Liver (tissue), 9 donors: Measurements from ENCODE around the gene RAB13. TPM values are rescaled to one million over a fixed set of nuclear protein-coding genes. Genes with fewer than 3 reads are reported as not detected.

Source experiments
- DNase-seq: peaks from one replicate; pipeline ENCODE4 v3.0.0-alpha.2; 2017; ENCODE audit warnings: low spot score
- H3K27ac ChIP-seq, 2 donors: one replicate each; pipeline ENCODE4 v1.7.0; 2013; ENCODE audit warnings: inconsistent platforms in 2 of 2, low read length in 2 of 2, control low read depth in 1 of 2, low read depth in 1 of 2, mild to moderate bottlenecking in 1 of 2
- H3K27me3 ChIP-seq, 4 donors: one replicate each; pipeline versions ENCODE4 v1.6.1 to v1.7.0; 2013; ENCODE audit warnings: low read length in 3 of 4, inconsistent platforms in 1 of 4, mild to moderate bottlenecking in 1 of 4, moderate library complexity in 1 of 4; ENCODE audit not compliant: control insufficient read depth in 4 of 4, insufficient read depth in 4 of 4
- H3K36me3 ChIP-seq, 4 donors: one replicate each; pipeline versions ENCODE4 v1.6.1 to v1.7.0; 2013; ENCODE audit warnings: low read length in 3 of 4, mild to moderate bottlenecking in 3 of 4, low read depth in 1 of 4, moderate library complexity in 1 of 4; ENCODE audit not compliant: control insufficient read depth in 4 of 4, insufficient read depth in 3 of 4
- H3K4me1 ChIP-seq, 4 donors: one replicate each; pipeline versions ENCODE4 v1.6.1 to v1.7.0; 2013; ENCODE audit warnings: low read length in 3 of 4, mild to moderate bottlenecking in 3 of 4, moderate library complexity in 1 of 4; ENCODE audit not compliant: control insufficient read depth in 4 of 4, insufficient read depth in 4 of 4
- H3K4me3 ChIP-seq, 3 donors: one replicate each; pipeline versions ENCODE4 v1.6.1 to v1.7.0; 2013; ENCODE audit warnings: low read length in 3 of 3, control low read depth in 1 of 3, low read depth in 1 of 3, mild to moderate bottlenecking in 1 of 3
- H3K9ac ChIP-seq, 2 donors: one replicate each; pipeline ENCODE4 v1.7.0; 2013; ENCODE audit warnings: low read length in 2 of 2, mild to moderate bottlenecking in 2 of 2, moderate library complexity in 2 of 2, control low read depth in 1 of 2, low read depth in 1 of 2
- H3K9me3 ChIP-seq, 4 donors: one replicate each; pipeline versions ENCODE4 v1.6.1 to v1.7.0; 2013; ENCODE audit warnings: low read length in 3 of 4; ENCODE audit not compliant: control insufficient read depth in 4 of 4
- ATF3 ChIP-seq: IDR thresholded peaks from 2 replicates; pipeline ENCODE4 v1.6.1; 2016; ENCODE audit warnings: antibody characterized with exemption
- CTCF ChIP-seq: fragments of 150-350 bp; IDR thresholded peaks from 2 replicates; pipeline ENCODE4 v1.5.1; 2017; ENCODE audit warnings: improper control_type of control experiment, low read depth, low read length; ENCODE audit not compliant: missing input control
- EGR1 ChIP-seq, 2 donors: IDR thresholded peaks; 2 replicates each; pipeline ENCODE4 v1.6.1; 2016 to 2018; ENCODE audit warnings: antibody characterized with exemption in 2 of 2, low read depth in 2 of 2
- FOXA1 ChIP-seq: IDR thresholded peaks from 2 replicates; pipeline ENCODE4 v1.6.1; 2016; ENCODE audit warnings: antibody characterized with exemption
- FOXA2 ChIP-seq: IDR thresholded peaks from 2 replicates; pipeline ENCODE4 v1.6.1; 2016; ENCODE audit warnings: antibody characterized with exemption
- GABPA ChIP-seq, 2 donors: IDR thresholded peaks in 1 of 2; conservative IDR thresholded peaks in 1 of 2; 2 replicates each; pipeline ENCODE4 v1.6.1; 2016; ENCODE audit warnings: antibody characterized with exemption in 2 of 2, mild to moderate bottlenecking in 1 of 2, moderate library complexity in 1 of 2
- HNF4G ChIP-seq: IDR thresholded peaks from 2 replicates; pipeline ENCODE4 v1.6.1; 2016; ENCODE audit warnings: antibody characterized with exemption
- JUND ChIP-seq, 2 donors: IDR thresholded peaks; 2 replicates each; pipeline ENCODE4 v1.6.1; 2016; ENCODE audit warnings: antibody characterized with exemption in 2 of 2
- MAX ChIP-seq: IDR thresholded peaks from 2 replicates; pipeline ENCODE4 v1.6.1; 2016; ENCODE audit warnings: antibody characterized with exemption
- NR2F2 ChIP-seq: IDR thresholded peaks from 2 replicates; pipeline ENCODE4 v1.6.1; 2016; ENCODE audit warnings: antibody characterized with exemption
- RAD21 ChIP-seq, 2 donors: IDR thresholded peaks; 2 replicates each; pipeline ENCODE4 v1.6.1; 2016; ENCODE audit warnings: antibody characterized with exemption in 2 of 2, mild to moderate bottlenecking in 2 of 2
- REST ChIP-seq: IDR thresholded peaks from 2 replicates; pipeline ENCODE4 v1.6.1; 2016; ENCODE audit warnings: antibody characterized with exemption, mild to moderate bottlenecking
- SP1 ChIP-seq: IDR thresholded peaks from 2 replicates; pipeline ENCODE4 v1.6.1; 2018; ENCODE audit warnings: antibody characterized with exemption, mild to moderate bottlenecking
- YY1 ChIP-seq: IDR thresholded peaks from 2 replicates; pipeline ENCODE4 v1.6.1; 2016; ENCODE audit warnings: antibody characterized with exemption, mild to moderate bottlenecking
- ZBTB33 ChIP-seq: IDR thresholded peaks from 2 replicates; pipeline ENCODE4 v1.6.1; 2016; ENCODE audit warnings: antibody characterized with exemption
- WGBS: extraction: QIAGEN DNeasy Blood & Tissue Kit; methylation state at CpG from one replicate; pipeline ENCODE4 v1.1.7; 2013; 5-methylcytosine and 5-hydroxymethylcytosine counted together
- polyA plus RNA-seq, 2 donors: library from polyadenylated mRNA; stranded (reverse) in 1 of 2; unstranded in 1 of 2; fragments of 200-250 nt in 1 of 2; fragments of >200 nt in 1 of 2; fragmentation: Nextera tagmentation in 1 of 2; extraction: Ambion mirVana in 1 of 2; gene quantifications; one replicate each; pipeline versions ENCODE4 v1.2.1 to v1.2.3, GENCODE V29; 2013 to 2015
- total RNA-seq, 2 donors: library from RNA; depleted of rRNA; stranded (reverse); fragments of >200 nt; gene quantifications; one replicate each; pipeline ENCODE4 v1.2.3, GENCODE V29; 2014
- donor health status: healthy.
- donor health status: healthy.
- donor health status: healthy.
- donor health status: healthy.
- donor health status: healthy.

Gene RAB13
- total and polyA plus RNA-seq, 4 donors, result 18.0 to 72.9 (median 32.5) TPM

- H3K27me3 ChIP-seq, result no peaks in the 10 kb centered on the region
- TF ChIP-seq FOXA2 (no peak), RAD21 (IDR thresholded peaks at IDR 0.05) (no peak), SP1 (no peak), FOXA1 (no peak), NR2F2 (no peak), HNF4G (no peak), GABPA (IDR thresholded peaks at IDR 0.05 in 1 of 2, conservative IDR thresholded peaks at IDR 0.05 in 1 of 2) (no peak)
- peaks cover 4 to 19% (median 17%) of the 10 kb centered on the region in 4 donors for H3K36me3 ChIP-seq
- H3K4me1 ChIP-seq, result peaks cover 2 to 24% (median 20%) of the 10 kb centered on the region in 4 donors
- 97% methylated on average over 3 of the region's 3 CpGs for WGBS
- H3K4me3 ChIP-seq, result no peak overlapping the region
- DNase-seq, result no peak
- no peaks in the 10 kb centered on the region for H3K9me3 ChIP-seq
- H3K9ac ChIP-seq, result no peak overlapping the region
- H3K27ac ChIP-seq, result no peak overlapping the region
These were observed 13.1 kb downstream of the RAB13 start for GRCh38 chr1:153973071-153973470.

GRCh38 chr1:153970346-153970745 lies 15.8 kb downstream of the RAB13 start:
- no peaks in the 10 kb centered on the region for H3K27me3 ChIP-seq
- no peaks in the 10 kb centered on the region for H3K9me3 ChIP-seq
- H3K4me1 ChIP-seq, result peaks cover 5 to 27% (median 16%) of the 10 kb centered on the region in 4 donors
- no peak overlapping the region for H3K9ac ChIP-seq
- DNase-seq, result no peak
- TF ChIP-seq ATF3, result no peak
- no peak for TF ChIP-seq FOXA1
- TF ChIP-seq GABPA (IDR thresholded peaks at IDR 0.05 in 1 of 2, conservative IDR thresholded peaks at IDR 0.05 in 1 of 2), result no peak
- no peak for TF ChIP-seq REST
- TF ChIP-seq NR2F2, result no peak
- TF ChIP-seq HNF4G, result no peak
- no peak for TF ChIP-seq EGR1 (IDR thresholded peaks at IDR 0.05; ENCODE audit: low read depth in 2 of 2)
- no peak for TF ChIP-seq JUND (IDR thresholded peaks at IDR 0.05)
- no peak for TF ChIP-seq MAX
- no peak for TF ChIP-seq FOXA2
- no peak overlapping the region for H3K4me3 ChIP-seq
- WGBS, result 91% methylated on average over 2 of the region's 2 CpGs
- H3K27ac ChIP-seq, result no peak overlapping the region
- H3K36me3 ChIP-seq, result peaks cover 4 to 18% (median 13%) of the 10 kb centered on the region in 4 donors

- Histone ChIP-seq H3K27me3 (no peaks in the 10 kb centered on the region), H3K27ac (no peak overlapping the region), H3K4me1 (peaks cover 5 to 33% (median 20%) of the 10 kb centered on the region in 4 donors), H3K36me3 (peaks cover 0 to 8% (median 4%) of the 10 kb centered on the region in 4 donors), H3K9me3 (no peaks in the 10 kb centered on the region), H3K4me3 (no peak overlapping the region), H3K9ac (no peak overlapping the region)
- no peak for DNase-seq
- WGBS, result 91% methylated on average over 2 of the region's 2 CpGs
- TF ChIP-seq JUND (IDR thresholded peaks at IDR 0.05), result no peak
- no peak for TF ChIP-seq MAX
- no peak for TF ChIP-seq NR2F2
- no peak for TF ChIP-seq FOXA1
- no peak for TF ChIP-seq YY1
- no peak for TF ChIP-seq EGR1 (IDR thresholded peaks at IDR 0.05; ENCODE audit: low read depth in 2 of 2)
- no peak for TF ChIP-seq ZBTB33
- no peak for TF ChIP-seq REST
- no peak for TF ChIP-seq CTCF
These were observed 17.2 kb downstream of the RAB13 start for GRCh38 chr1:153968972-153969371.
